ENCODE data around the gene TMEM253. TPM values are rescaled to one million over a fixed set of nuclear protein-coding genes. Genes with fewer than 3 reads are reported as not detected.
A peak's percentile ranks its signal among the peaks of the same experiment; 100 is the strongest.

Gene TMEM253
- total RNA-seq, 1 donor from 2014 or later = 1.1 TPM

DNA sequence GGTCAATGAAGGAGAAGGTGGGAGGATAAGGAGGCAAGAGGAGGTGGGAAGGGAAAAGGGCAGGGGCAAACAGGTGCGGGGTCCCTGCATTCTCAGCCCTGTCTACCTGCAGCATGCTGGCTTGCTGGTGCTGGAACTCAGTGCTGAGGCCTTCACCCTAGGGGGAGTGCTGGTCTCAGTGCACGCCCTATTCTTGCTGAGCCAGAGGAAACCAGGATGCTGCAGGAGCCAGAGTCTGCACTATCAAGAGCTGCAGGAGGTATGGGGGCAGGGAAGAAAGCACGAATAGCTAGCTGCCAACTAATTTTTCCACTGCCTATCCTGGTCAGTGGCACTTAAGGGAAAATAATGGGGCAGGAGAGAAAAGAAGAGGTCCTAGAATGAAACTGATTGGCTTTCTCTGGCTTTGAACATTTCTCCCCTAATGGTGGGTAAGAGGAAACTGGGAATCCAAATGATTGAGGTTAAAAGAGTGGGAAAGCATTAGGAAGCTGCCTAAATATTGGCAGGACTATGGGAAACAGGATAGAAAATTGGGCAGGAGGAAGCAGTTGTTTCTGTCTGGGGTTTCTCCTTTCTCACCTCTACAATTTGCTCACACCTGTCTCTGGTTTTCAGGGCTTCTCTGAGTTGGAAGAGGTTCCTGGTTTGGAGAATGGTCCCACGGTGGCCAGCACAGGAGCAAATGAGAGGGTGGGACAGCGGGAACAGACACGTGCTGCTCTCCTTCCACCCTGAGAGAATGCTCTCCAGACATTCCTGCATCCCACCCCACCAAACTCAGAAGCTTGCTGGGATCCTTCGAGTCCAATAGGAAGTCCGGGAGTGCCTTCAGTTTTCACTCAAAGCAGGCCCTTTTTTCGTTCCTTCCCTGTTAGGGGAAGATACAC is 1.9 kb downstream of the TMEM253 start:
- Mint-ChIP-seq H3K27me3 (no peaks in the 10 kb centered on the region), H3K4me1 (ENCODE audit: low read depth) (peaks cover 46% of the 10 kb centered on the region), H3K9me3 (ENCODE audit: low read depth) (no peaks in the 10 kb centered on the region), H3K4me3 (ENCODE audit: low read depth) (peak overlapping the region; percentile 78), H3K36me3 (ENCODE audit: insufficient read depth) (no peaks in the 10 kb centered on the region), H3K27ac (no peak overlapping the region)
- no peak for DNase-seq (ENCODE audit: low spot score, unreplicated experiment)
- TF ChIP-seq, protein P1, sequence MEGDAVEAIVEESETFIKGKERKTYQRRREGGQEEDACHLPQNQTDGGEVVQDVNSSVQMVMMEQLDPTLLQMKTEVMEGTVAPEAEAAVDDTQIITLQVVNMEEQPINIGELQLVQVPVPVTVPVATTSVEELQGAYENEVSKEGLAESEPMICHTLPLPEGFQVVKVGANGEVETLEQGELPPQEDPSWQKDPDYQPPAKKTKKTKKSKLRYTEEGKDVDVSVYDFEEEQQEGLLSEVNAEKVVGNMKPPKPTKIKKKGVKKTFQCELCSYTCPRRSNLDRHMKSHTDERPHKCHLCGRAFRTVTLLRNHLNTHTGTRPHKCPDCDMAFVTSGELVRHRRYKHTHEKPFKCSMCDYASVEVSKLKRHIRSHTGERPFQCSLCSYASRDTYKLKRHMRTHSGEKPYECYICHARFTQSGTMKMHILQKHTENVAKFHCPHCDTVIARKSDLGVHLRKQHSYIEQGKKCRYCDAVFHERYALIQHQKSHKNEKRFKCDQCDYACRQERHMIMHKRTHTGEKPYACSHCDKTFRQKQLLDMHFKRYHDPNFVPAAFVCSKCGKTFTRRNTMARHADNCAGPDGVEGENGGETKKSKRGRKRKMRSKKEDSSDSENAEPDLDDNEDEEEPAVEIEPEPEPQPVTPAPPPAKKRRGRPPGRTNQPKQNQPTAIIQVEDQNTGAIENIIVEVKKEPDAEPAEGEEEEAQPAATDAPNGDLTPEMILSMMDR (IDR thresholded peaks at IDR 0.05; ENCODE audit: unreplicated experiment) = no peak

DNA sequence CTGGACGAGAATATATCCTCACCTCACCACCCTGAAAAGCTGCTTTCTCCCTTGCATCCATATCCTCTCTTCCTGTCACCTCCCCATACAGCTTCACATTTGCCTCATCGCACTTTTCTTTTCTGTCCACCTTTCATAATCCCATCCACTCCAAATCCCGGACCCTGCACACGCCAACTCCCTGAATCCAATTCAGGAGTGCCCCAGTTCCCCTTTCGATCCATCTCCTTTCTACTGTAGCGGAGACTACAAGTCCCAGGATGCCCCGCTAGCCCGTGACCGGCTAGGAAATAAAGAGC is 2.5 kb downstream of the TMEM253 start:
- TF ChIP-seq, protein P1 (IDR thresholded peaks at IDR 0.05; ENCODE audit: unreplicated experiment) = no peak
- peak overlapping the region; percentile 78 for H3K4me3 Mint-ChIP-seq (ENCODE audit: low read depth)
- H3K9me3 Mint-ChIP-seq (ENCODE audit: low read depth) = no peaks in the 10 kb centered on the region
- H3K4me1 Mint-ChIP-seq (ENCODE audit: low read depth) = peaks cover 46% of the 10 kb centered on the region
- no peaks in the 10 kb centered on the region for H3K27me3 Mint-ChIP-seq
- no peaks in the 10 kb centered on the region for H3K36me3 Mint-ChIP-seq (ENCODE audit: insufficient read depth)
- DNase-seq (ENCODE audit: low spot score, unreplicated experiment) = no peak
- peak overlapping the region; percentile 94 for H3K27ac Mint-ChIP-seq

DNA sequence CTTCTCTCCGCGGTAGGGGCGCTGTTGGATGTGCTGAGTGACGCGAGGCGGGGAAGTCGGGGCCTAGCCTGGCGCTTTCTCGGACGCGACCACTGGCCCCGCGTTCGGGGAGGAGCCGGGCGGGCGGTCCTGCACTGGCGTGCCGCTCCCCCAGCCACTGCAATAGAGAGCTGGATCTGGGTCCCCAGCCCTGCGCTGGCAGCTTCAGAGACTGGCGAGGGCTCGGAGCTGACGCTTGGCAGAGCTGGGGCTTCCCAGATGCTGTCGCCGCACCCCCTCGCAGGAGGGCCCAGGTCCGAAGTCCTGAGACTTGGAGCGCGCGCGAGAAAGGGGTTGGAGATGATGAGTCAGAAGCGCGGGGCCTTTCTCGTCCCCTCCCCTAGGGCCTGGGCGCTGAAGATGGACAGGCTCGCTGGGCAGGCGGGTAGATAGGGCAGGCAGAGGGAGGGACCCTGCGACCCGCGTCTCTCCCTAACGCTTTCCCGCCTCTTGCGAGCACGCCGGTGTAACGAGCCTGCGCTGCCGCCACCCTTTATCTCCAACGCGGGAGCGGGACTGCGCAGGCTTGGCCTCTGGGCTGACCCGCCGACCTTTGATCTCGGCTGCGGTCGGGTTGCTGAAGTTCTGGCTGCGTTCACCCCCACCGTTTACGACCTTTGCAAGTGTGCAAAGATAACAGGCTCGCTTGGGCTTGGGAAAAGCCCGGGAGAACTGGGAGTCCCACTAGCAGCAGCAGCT is 3.0 kb downstream of the TMEM253 start:
- DNase-seq (ENCODE audit: low spot score, unreplicated experiment) = peak; percentile 91
- Mint-ChIP-seq H3K4me3 (ENCODE audit: low read depth) (peak overlapping the region; percentile 78), H3K36me3 (ENCODE audit: insufficient read depth) (no peaks in the 10 kb centered on the region), H3K9me3 (ENCODE audit: low read depth) (no peaks in the 10 kb centered on the region), H3K4me1 (ENCODE audit: low read depth) (peaks cover 45% of the 10 kb centered on the region), H3K27me3 (no peaks in the 10 kb centered on the region), H3K27ac (peak overlapping the region; percentile 94)
- TF ChIP-seq, protein P1 (IDR thresholded peaks at IDR 0.05; ENCODE audit: unreplicated experiment) = peak; percentile 81

DNA sequence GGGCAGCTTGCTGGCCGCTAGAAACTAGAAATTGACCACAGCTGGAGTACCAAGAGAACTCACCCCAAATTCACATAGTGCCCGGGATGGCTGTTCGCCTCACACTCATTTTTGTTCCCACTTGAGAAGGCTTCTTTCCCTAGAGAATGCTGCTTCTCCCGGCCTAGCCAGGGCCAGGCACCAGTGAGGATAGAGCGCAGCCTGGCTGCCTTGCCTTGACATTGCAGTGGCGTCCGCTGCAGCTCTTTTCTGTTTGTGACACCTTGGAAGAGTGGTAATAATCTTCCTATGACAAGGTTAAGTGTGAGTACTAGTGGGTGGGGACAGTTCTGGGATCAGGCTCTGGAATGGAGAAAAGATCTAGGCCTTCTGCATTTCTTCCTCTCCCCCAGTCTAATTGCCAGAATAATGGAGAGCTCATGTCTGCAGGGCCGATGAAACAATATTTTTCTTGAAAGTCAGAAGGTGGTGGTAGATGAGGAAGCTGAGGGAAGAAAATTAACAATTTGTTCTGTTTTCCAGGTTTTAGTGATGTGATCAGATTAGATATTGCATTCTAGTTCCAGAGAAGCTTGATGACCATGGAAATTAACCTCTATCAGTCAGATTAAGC is 3.7 kb downstream of the TMEM253 start:
- peaks cover 38% of the 10 kb centered on the region for H3K4me1 Mint-ChIP-seq (ENCODE audit: low read depth)
- DNase-seq (ENCODE audit: low spot score, unreplicated experiment) = no peak

DNA sequence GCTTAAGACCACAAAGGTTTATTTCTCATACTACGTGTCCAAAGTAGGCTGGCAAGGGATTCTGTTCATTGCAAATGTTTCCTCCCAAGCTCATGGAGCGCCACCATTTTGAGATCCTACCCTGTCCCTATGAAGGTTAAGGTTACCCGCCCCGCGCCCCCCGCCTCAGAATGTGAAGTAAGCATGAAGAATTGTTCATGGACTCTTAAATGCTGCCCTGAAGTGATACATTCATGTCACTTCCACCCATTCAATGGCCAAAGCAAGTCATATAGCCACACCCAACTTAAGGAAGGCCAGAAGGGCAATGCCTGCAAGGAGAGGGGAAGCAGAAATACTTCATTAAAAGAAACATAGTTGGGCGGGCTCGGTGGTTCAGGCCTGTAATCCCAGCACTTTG is 4.2 kb downstream of the TMEM253 start:
- no peaks in the 10 kb centered on the region for H3K27me3 Mint-ChIP-seq

More for the DNA sequence above, 3.7 kb downstream of the TMEM253 start:
- Mint-ChIP-seq H3K9me3 (ENCODE audit: low read depth) (no peaks in the 10 kb centered on the region), H3K36me3 (ENCODE audit: insufficient read depth) (no peaks in the 10 kb centered on the region), H3K4me3 (ENCODE audit: low read depth) (peak overlapping the region; percentile 78), H3K27ac (peak overlapping the region; percentile 94), H3K27me3 (no peaks in the 10 kb centered on the region)
- TF ChIP-seq, protein P1 (IDR thresholded peaks at IDR 0.05; ENCODE audit: unreplicated experiment) = peak; percentile 84

More for the DNA sequence above, 4.2 kb downstream of the TMEM253 start:
- H3K4me1 Mint-ChIP-seq (ENCODE audit: low read depth) = peaks cover 35% of the 10 kb centered on the region
- no peaks in the 10 kb centered on the region for H3K9me3 Mint-ChIP-seq (ENCODE audit: low read depth)
- H3K27ac Mint-ChIP-seq = no peak overlapping the region
- TF ChIP-seq, protein P1 (IDR thresholded peaks at IDR 0.05; ENCODE audit: unreplicated experiment) = no peak
- DNase-seq (ENCODE audit: low spot score, unreplicated experiment) = no peak
- no peak overlapping the region for H3K4me3 Mint-ChIP-seq (ENCODE audit: low read depth)
- H3K36me3 Mint-ChIP-seq (ENCODE audit: insufficient read depth) = no peaks in the 10 kb centered on the region
